WTC11 (cell line): ENCODE measurements around the gene PIP4K2A. TPM values are rescaled to one million over a fixed set of nuclear protein-coding genes. Genes with fewer than 3 reads are reported as not detected.
A peak's percentile ranks its signal among the peaks of the same experiment; 100 is the strongest.

Experiments used
- ATAC-seq: fragments of 200-7000 bp; cut with Tn5 transposase; 2 replicates; pipeline ENCODE4 v1.10.0; 2021; ENCODE audit warnings: mild to moderate bottlenecking, moderate library complexity
- Bru-seq: library from RNA; stranded (reverse); fragments of 400-500 nt; gene quantifications from one replicate; lab custom pipeline; 2021; lab: Mats Ljungman, UMichigan
- CTCF ChIA-PET: fragments of 300-600 bp; sonication (Branson Sonifier 250); formaldehyde crosslinking; loops from one replicate; lab custom pipeline; 2021; ENCODE audit warnings: antibody characterized with exemption; lab: Charles Lee
- POLR2A ChIA-PET: fragments of 350-600 bp; sonication (Branson Sonifier 250); formaldehyde crosslinking; loops from one replicate; lab custom pipeline; 2021; ENCODE audit warnings: antibody characterized with exemption; lab: Charles Lee
- DNase-seq: peaks from one replicate; pipeline ENCODE4 v3.0.0; 2021; ENCODE audit warnings: low spot score
- H3K27ac Mint-ChIP-seq: 2 replicates; pipeline ENCODE4 v1.8.0; 2021; ENCODE audit warnings: mixed read lengths
- H3K27me3 Mint-ChIP-seq: 2 replicates; pipeline ENCODE4 v1.8.0; 2021; ENCODE audit warnings: low read depth, mild to moderate bottlenecking, moderate library complexity, mixed read lengths
- H3K36me3 Mint-ChIP-seq: 2 replicates; pipeline ENCODE4 v1.8.0; 2021; ENCODE audit warnings: mixed read lengths
- H3K4me1 Mint-ChIP-seq: 2 replicates; pipeline ENCODE4 v1.8.0; 2022; ENCODE audit warnings: mixed read lengths
- H3K4me3 Mint-ChIP-seq: 2 replicates; pipeline ENCODE4 v1.8.0; 2021; ENCODE audit warnings: mild to moderate bottlenecking, moderate library complexity, mixed read lengths
- H3K9me3 Mint-ChIP-seq: 2 replicates; pipeline ENCODE4 v1.8.0; 2021; ENCODE audit warnings: mixed read lengths
- CREM ChIP-seq: sonication (generic); formaldehyde crosslinking; IDR thresholded peaks from 2 replicates; pipeline ENCODE4 v1.8.1; 2022; ENCODE audit warnings: mild to moderate bottlenecking, missing genetic modification reagents, moderate library complexity
- FOXP1 ChIP-seq: sonication (generic); formaldehyde crosslinking; IDR thresholded peaks from 2 replicates; pipeline ENCODE4 v1.8.0; 2022; ENCODE audit warnings: missing genetic modification reagents, mild to moderate bottlenecking, moderate library complexity, borderline replicate concordance
- HMGA2 ChIP-seq: fragments of 250-450 bp; sonication (Bioruptor Pico); IDR thresholded peaks from 2 replicates; pipeline ENCODE4 v1.4.0; 2021; ENCODE audit warnings: mild to moderate bottlenecking, moderate library complexity
- NR1H2 ChIP-seq: sonication (generic); formaldehyde crosslinking; IDR thresholded peaks from 2 replicates; pipeline ENCODE4 v1.9.0; 2021; ENCODE audit warnings: mild to moderate bottlenecking, moderate library complexity, missing genetic modification reagents
- NR2C2 ChIP-seq: sonication (generic); formaldehyde crosslinking; IDR thresholded peaks from 2 replicates; pipeline ENCODE4 v1.8.0; 2022; ENCODE audit warnings: mild to moderate bottlenecking, missing genetic modification reagents
- OVOL2 ChIP-seq: fragments of 250-450 bp; sonication (Bioruptor Pico); IDR thresholded peaks from 2 replicates; pipeline ENCODE4 v1.9.0; 2021; ENCODE audit warnings: mild to moderate bottlenecking, borderline replicate concordance
- SOX15 ChIP-seq: fragments of 250-450 bp; sonication (Bioruptor Pico); IDR thresholded peaks from 2 replicates; pipeline ENCODE4 v1.9.0; 2021; ENCODE audit warnings: mild to moderate bottlenecking
- SP1 ChIP-seq: sonication (generic); formaldehyde crosslinking; conservative IDR thresholded peaks from 2 replicates; pipeline ENCODE4 v1.8.1; 2022; ENCODE audit warnings: missing genetic modification reagents
- ZNF121 ChIP-seq: sonication (generic); formaldehyde crosslinking; IDR thresholded peaks from 2 replicates; pipeline ENCODE4 v1.8.0; 2023; ENCODE audit warnings: missing genetic modification reagents
- ZNF219 ChIP-seq: sonication (generic); formaldehyde crosslinking; IDR thresholded peaks from 2 replicates; pipeline ENCODE4 v1.8.0; 2023; ENCODE audit warnings: missing genetic modification reagents, mild to moderate bottlenecking, borderline replicate concordance
- ZNF423 ChIP-seq: fragments of 250-450 bp; sonication (Bioruptor Pico); IDR thresholded peaks from 2 replicates; pipeline ENCODE4 v2.1.2; 2022; ENCODE audit warnings: mild to moderate bottlenecking, moderate library complexity
- long read RNA-seq, 3 experiments: library from RNA in 1 of 3; library from capped mRNA in 1 of 3; library from polyadenylated mRNA in 1 of 3; unstranded in 2 of 3; stranded (forward) in 1 of 3; transcript quantifications; one replicate each; pipeline ENCODE4 v2.0.0, GENCODE V29; 2021
- total RNA-seq: library from RNA; stranded (reverse); gene quantifications from 3 replicates; pipeline ENCODE4 v1.2.3, GENCODE V29; 2021
- TF ChIP-seq, protein P1 (sequence below): fragments of 250-450 bp; sonication (Bioruptor Pico); IDR thresholded peaks from 2 replicates; pipeline ENCODE4 v1.9.0; 2021; ENCODE audit warnings: mild to moderate bottlenecking, borderline replicate concordance
- TF ChIP-seq, protein P2 (sequence below): sonication (generic); formaldehyde crosslinking; IDR thresholded peaks from 2 replicates; pipeline ENCODE4 v1.8.1; 2022; ENCODE audit warnings: mild to moderate bottlenecking, moderate library complexity, missing genetic modification reagents
- TF ChIP-seq, protein P3 (sequence below): sonication (generic); formaldehyde crosslinking; IDR thresholded peaks from 2 replicates; pipeline ENCODE4 v1.8.0; 2022; ENCODE audit warnings: mild to moderate bottlenecking, missing genetic modification reagents
- TF ChIP-seq, protein P4 (sequence below): sonication (generic); formaldehyde crosslinking; IDR thresholded peaks from 2 replicates; pipeline ENCODE4 v1.8.0; 2022; ENCODE audit warnings: mild to moderate bottlenecking, missing genetic modification reagents

Gene PIP4K2A
- total RNA-seq (37.8 to 47.5 TPM (median 44.5 TPM) in 3 replicates), Bru-seq, nascent RNA (percentile 87 among the genes with signal in this experiment)
- long read RNA-seq, experiment 1, transcript PIP4K2A-202 (10 exons, 3,802 nt) = major isoform, 35 of 58 reads
- long read RNA-seq, experiment 1, partial matches to known transcripts = 6 of 58 reads
- long read RNA-seq, experiment 1, other reads (novel, unspliced or antisense) = 17 of 58 reads
- long read RNA-seq, experiment 2, transcript PIP4K2A-202 (10 exons, 3,802 nt) = major isoform, 7 of 46 reads
- long read RNA-seq, experiment 2, partial matches to known transcripts = 4 of 46 reads
- long read RNA-seq, experiment 2, other reads (novel, unspliced or antisense) = 35 of 46 reads
- long read RNA-seq, experiment 3, partial matches to known transcripts = 0 of 2 reads
- long read RNA-seq, experiment 3, other reads (novel, unspliced or antisense) = 2 of 2 reads

DNA sequence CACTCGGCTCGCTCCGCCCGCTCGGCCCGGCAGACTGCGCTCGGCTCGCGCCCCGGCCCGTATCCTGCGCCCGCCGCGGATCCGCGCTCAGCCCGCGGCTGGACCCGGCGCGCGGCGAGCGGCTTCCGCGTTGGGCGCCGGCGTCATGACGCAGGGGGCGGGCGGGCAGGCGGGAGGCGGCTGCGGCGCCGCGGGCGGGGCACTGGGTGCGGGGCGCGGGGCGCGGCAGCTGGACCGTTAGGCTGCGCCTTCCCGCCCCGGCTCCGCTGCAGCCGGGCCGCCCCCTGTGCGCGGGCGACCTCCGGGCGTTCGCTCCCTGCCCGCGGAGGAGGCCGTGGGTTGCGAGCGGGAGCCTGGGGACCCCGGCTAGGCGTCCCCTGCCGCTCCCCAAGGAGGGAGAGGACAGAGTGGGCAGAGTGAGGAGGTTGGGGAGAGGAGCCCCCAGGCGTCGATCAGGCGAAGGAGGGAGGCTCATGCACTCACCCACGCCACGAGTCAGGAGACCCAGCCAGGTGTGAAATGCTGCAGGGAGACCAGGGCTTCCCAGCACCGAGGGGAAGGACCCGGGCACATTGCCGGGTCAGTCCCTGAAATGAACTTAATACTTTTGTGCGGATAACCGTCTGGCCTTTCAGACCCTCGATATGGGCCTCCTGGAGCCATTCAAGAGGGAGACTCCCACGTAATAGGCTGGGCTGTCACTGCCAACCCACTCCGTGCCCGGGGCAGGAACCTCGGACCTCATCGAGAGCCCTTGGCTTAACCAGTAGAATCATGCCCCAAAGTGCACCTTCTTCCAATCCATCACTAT, at the start of gene PIP4K2A:
Gene PIP4K2A (minus strand): TSS at position 100 of the 811 bp plus-strand sequence. CDS start 252 bp downstream, outside the sequence.
- DNase-seq = peak; percentile 50
- ChIA-PET POLR2A (no interaction called here), CTCF (no interaction called here)
- peak within 1 kb of the TSS; percentile 77 for H3K4me3 Mint-ChIP-seq
- ATAC-seq = peak; percentile 82
- H3K4me1 Mint-ChIP-seq = peaks cover 32% of the 10 kb centered on the region
- no peaks in the 10 kb centered on the region for H3K36me3 Mint-ChIP-seq
- H3K27me3 Mint-ChIP-seq = peaks cover 9% of the 10 kb centered on the region
- H3K9me3 Mint-ChIP-seq = no peaks in the 10 kb centered on the region
- TF ChIP-seq CREM (CRISPR knock-in tag) (peak; percentile 55; the same call in 1 of the 2 replicates), SOX15 (CRISPR knock-in tag) (no peak), NR1H2 (CRISPR knock-in tag) (no peak), ZNF121 (CRISPR knock-in tag) (no peak), OVOL2 (no peak), NR2C2 (CRISPR knock-in tag) (no peak), ZNF423 (CRISPR knock-in tag) (no peak), ZNF219 (CRISPR knock-in tag) (no peak), SP1 (CRISPR knock-in tag) (peak; percentile 66), FOXP1 (CRISPR knock-in tag) (peak; percentile 50; the same call in 1 of the 2 replicates), HMGA2 (no peak)
- TF ChIP-seq, protein P1, sequence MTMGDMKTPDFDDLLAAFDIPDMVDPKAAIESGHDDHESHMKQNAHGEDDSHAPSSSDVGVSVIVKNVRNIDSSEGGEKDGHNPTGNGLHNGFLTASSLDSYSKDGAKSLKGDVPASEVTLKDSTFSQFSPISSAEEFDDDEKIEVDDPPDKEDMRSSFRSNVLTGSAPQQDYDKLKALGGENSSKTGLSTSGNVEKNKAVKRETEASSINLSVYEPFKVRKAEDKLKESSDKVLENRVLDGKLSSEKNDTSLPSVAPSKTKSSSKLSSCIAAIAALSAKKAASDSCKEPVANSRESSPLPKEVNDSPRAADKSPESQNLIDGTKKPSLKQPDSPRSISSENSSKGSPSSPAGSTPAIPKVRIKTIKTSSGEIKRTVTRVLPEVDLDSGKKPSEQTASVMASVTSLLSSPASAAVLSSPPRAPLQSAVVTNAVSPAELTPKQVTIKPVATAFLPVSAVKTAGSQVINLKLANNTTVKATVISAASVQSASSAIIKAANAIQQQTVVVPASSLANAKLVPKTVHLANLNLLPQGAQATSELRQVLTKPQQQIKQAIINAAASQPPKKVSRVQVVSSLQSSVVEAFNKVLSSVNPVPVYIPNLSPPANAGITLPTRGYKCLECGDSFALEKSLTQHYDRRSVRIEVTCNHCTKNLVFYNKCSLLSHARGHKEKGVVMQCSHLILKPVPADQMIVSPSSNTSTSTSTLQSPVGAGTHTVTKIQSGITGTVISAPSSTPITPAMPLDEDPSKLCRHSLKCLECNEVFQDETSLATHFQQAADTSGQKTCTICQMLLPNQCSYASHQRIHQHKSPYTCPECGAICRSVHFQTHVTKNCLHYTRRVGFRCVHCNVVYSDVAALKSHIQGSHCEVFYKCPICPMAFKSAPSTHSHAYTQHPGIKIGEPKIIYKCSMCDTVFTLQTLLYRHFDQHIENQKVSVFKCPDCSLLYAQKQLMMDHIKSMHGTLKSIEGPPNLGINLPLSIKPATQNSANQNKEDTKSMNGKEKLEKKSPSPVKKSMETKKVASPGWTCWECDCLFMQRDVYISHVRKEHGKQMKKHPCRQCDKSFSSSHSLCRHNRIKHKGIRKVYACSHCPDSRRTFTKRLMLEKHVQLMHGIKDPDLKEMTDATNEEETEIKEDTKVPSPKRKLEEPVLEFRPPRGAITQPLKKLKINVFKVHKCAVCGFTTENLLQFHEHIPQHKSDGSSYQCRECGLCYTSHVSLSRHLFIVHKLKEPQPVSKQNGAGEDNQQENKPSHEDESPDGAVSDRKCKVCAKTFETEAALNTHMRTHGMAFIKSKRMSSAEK (CRISPR knock-in tag) = no peak
- TF ChIP-seq, protein P2, sequence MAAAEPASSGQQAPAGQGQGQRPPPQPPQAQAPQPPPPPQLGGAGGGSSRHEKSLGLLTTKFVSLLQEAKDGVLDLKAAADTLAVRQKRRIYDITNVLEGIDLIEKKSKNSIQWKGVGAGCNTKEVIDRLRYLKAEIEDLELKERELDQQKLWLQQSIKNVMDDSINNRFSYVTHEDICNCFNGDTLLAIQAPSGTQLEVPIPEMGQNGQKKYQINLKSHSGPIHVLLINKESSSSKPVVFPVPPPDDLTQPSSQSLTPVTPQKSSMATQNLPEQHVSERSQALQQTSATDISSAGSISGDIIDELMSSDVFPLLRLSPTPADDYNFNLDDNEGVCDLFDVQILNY = no peak
- TF ChIP-seq, protein P3, sequence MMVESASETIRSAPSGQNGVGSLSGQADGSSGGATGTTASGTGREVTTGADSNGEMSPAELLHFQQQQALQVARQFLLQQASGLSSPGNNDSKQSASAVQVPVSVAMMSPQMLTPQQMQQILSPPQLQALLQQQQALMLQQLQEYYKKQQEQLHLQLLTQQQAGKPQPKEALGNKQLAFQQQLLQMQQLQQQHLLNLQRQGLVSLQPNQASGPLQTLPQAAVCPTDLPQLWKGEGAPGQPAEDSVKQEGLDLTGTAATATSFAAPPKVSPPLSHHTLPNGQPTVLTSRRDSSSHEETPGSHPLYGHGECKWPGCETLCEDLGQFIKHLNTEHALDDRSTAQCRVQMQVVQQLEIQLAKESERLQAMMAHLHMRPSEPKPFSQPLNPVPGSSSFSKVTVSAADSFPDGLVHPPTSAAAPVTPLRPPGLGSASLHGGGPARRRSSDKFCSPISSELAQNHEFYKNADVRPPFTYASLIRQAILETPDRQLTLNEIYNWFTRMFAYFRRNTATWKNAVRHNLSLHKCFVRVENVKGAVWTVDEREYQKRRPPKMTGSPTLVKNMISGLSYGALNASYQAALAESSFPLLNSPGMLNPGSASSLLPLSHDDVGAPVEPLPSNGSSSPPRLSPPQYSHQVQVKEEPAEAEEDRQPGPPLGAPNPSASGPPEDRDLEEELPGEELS (CRISPR knock-in tag) = 0 out of 2 replicates have a peak, but pooled peaks have one; percentile 28
- TF ChIP-seq, protein P4, sequence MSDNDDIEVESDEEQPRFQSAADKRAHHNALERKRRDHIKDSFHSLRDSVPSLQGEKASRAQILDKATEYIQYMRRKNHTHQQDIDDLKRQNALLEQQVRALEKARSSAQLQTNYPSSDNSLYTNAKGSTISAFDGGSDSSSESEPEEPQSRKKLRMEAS (CRISPR knock-in tag) = peak; percentile 79
- no peak within 1 kb of the TSS for H3K27ac Mint-ChIP-seq
